Mammary epithelial cell (primary cell): ENCODE data around the gene SLC39A12.

Experiments used
- CTCF ChIP-seq, 2 donors: IDR thresholded peaks in 1 of 2; conservative IDR thresholded peaks in 1 of 2; 2 replicates each; pipeline ENCODE4 v1.5.1; 2011 to 2012; ENCODE audit warnings: inconsistent platforms in 2 of 2, low read length in 2 of 2, mild to moderate bottlenecking in 2 of 2, control low read depth in 1 of 2, low read depth in 1 of 2; ENCODE audit not compliant: insufficient read depth in 1 of 2; ENCODE audit errors: extremely low read depth in 1 of 2
- EZH2 ChIP-seq: IDR thresholded peaks from 2 replicates; pipeline ENCODE4 v1.6.1; 2012; ENCODE audit warnings: low read length, inconsistent platforms, borderline replicate concordance

- TF ChIP-seq CTCF (conservative IDR thresholded peaks at IDR 0.05 in 1 of 2, IDR thresholded peaks at IDR 0.05 in 1 of 2; ENCODE audit: extremely low read depth in 1 of 2, insufficient read depth in 1 of 2, low read depth in 1 of 2, low read length in 2 of 2) (no peak), EZH2 (no peak)
These were observed 134.1 kb downstream of the SLC39A12 start for GRCh38 chr10:18085855-18086254.
